ENCODE data around the gene ALKBH6. TPM values are rescaled to one million over a fixed set of nuclear protein-coding genes. Genes with fewer than 3 reads are reported as not detected.
"Not testable (repeated sequence)": the region's sequence is repeated elsewhere in the genome, so short reads cannot be mapped to it uniquely, and the experiment has no call there.

The ALKBH6 gene
- polyA plus RNA-seq, 1 donor from 2014 or later = 15.7 TPM

DNA sequence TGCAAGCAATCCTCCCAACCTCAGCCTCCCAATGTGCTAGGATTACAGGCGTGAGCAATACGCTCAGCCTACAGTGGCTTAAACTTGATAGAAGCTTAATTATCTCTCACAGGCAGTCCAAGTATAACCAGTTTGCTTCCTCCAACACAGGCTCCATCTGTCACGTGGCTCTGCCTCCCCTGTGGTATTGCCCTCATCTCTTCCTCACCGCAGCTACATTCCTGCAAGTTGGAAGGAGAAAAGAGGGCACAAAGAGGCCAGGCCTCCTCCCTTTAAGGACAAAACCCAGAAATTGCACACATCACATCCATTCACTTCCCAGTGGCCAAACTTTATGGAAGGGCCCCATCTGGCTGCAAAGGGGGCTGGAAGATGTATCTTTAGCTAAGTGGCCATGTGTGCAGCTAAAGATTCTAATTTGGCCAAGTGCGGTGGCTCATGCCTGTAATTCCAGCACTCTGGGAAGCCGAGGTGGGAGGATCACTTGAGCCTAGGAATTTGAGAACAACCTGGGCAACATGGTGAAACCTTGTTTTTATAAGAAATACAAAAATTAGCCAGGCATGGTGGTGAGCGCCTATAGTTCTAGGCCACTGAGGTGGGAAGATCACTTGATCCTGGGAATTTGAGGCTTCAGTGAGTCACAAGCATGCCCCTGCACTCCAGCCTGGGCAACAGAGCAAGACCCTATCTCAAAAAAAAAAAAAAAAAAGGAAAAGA is 22.1 kb downstream of the ALKBH6 start:
- H3K27me3 Mint-ChIP-seq = no peaks in the 10 kb centered on the region
- H3K4me1 Mint-ChIP-seq = peaks cover 10 to 16% (median 15%) of the 10 kb centered on the region in 3 donors
- H3K27ac Mint-ChIP-seq = peak overlapping the region in 1 of 3 donors; percentile 78
- H3K4me3 Mint-ChIP-seq = peak overlapping the region in 2 of 4 donors; percentile 41 to 95
- peaks cover 2% of the 10 kb centered on the region for H3K36me3 Mint-ChIP-seq
- no peaks in the 10 kb centered on the region for H3K9me3 Mint-ChIP-seq

DNA sequence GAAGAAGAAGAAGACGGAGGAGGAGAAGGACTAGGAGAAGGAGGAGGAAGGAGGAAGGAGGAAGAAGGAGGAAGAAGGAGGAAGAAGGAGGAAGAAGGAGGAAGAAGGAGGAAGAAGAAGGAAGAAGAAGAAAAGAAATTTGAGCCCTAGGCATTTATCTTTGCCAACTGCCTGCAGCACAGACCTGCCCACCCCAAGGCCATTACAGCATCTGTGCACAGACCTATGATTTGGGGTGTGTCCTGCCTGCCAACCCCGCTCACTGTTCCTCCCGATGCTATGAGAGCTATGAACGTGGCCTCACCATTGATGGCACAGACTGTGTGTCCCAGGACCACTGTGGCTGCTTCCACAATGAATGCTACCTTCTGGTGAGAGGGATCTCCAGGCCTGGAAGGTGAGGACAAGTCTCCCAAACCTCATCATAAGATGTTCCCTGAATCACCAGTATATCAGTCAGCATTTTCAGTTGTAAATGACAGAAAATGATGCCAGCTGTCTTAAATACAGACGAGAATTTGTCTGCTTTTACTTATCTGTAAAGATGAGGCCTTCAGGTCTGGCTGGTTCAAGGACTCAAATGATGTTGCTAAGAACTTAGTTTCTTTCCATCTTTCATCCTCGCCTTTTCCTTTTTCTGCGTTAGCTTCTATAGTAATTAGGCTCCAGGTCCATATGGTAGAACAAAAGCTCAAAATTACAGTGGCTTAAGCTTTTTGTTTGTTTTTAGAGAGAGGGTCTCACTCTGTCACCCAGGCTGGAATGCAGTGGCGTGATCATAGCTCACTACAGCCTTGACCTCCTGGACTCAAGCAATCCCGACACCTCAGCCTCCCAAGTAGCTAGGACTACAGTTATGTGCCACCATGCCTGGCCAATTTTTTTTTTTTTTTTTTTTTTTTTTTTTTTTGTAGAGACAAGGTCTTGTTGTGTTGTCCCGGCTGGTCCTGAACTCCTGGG is 23.0 kb downstream of the ALKBH6 start:
- Mint-ChIP-seq H3K9me3 (no peaks in the 10 kb centered on the region), H3K4me3 (peak overlapping the region in 1 of 4 donors; percentile 95), H3K27ac (peak overlapping the region in 1 of 3 donors; percentile 57), H3K27me3 (no peaks in the 10 kb centered on the region), H3K4me1 (peaks cover 8 to 10% (median 9%) of the 10 kb centered on the region in 3 donors), H3K36me3 (peaks cover 2% of the 10 kb centered on the region)

DNA sequence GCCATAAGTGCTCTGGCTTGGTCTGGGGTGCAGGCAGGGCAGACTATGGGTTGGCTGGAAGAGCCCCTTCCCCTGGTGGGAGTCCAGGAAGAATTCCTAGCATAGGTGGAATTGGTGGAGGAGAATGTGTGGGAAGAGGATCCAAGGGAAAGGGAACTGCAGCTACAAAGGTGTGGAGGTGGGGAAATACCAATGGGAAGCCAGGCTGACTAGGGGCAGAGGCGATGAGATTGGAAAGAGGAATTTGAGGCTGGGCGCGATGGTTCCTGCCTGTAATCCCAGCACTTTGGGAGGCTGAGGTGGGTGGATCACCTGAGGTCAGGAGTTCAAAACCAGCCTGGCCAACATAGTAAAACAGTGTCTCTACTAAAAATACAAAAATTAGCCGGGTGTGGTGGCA is 23.9 kb downstream of the ALKBH6 start:
- H3K4me1 Mint-ChIP-seq = peaks cover 4 to 6% (median 5%) of the 10 kb centered on the region in 3 donors
- peaks cover 2% of the 10 kb centered on the region for H3K36me3 Mint-ChIP-seq
- no peaks in the 10 kb centered on the region for H3K9me3 Mint-ChIP-seq
- H3K27ac Mint-ChIP-seq = no peak overlapping the region
- H3K27me3 Mint-ChIP-seq = peaks cover 3% of the 10 kb centered on the region
- H3K4me3 Mint-ChIP-seq = peak overlapping the region in 1 of 4 donors; percentile 47

DNA sequence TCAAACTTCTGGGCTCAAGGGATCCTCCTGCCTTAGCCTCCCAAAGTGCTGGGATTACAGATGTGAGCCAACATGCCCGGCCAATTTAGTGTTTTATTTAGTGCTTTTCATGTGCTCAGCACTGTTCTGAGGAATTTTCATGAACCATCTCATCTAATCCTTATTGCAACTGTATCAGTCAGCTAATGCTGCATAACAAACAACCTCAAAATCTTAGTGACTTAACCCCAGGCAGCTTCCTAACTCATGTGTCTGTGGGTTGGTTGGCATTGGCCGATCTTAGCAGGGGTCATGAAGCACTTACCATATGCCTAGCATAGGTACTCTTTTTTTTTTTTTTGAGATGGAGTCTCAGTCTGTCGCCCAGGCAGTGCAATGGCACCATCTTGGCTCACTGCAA is 25.2 kb downstream of the ALKBH6 start:
- Mint-ChIP-seq H3K4me1 (peaks cover 0 to 3% (median 0%) of the 10 kb centered on the region in 3 donors), H3K9me3 (no peaks in the 10 kb centered on the region), H3K27ac (no peak overlapping the region), H3K4me3 (peak overlapping the region in 2 of 4 donors; percentile 41 to 75), H3K36me3 (no peaks in the 10 kb centered on the region), H3K27me3 (peaks cover 12% of the 10 kb centered on the region)

DNA sequence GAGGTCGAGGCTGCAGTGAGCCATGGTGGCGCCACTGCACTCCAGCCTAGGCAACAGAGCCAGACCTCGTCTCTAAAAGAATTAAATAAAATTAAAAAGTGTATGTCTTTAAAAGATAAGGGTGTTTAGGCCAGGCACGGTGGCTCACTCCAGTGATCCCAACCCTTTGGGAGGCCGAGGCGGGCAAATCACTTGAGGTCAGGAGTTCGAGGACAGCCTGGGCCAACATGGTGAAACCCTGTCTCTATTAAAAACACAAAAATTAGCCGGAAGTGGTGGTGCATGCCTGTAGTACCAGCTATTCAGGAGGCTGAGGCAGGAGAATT is 26.5 kb downstream of the ALKBH6 start:
- Mint-ChIP-seq H3K4me1 (peaks cover 0 to 3% (median 0%) of the 10 kb centered on the region in 3 donors), H3K27me3 (peaks cover 13% of the 10 kb centered on the region), H3K4me3 (peak overlapping the region; percentile 75 to 96 (median 92)), H3K27ac (no peak overlapping the region), H3K36me3 (no peaks in the 10 kb centered on the region), H3K9me3 (no peaks in the 10 kb centered on the region)

DNA sequence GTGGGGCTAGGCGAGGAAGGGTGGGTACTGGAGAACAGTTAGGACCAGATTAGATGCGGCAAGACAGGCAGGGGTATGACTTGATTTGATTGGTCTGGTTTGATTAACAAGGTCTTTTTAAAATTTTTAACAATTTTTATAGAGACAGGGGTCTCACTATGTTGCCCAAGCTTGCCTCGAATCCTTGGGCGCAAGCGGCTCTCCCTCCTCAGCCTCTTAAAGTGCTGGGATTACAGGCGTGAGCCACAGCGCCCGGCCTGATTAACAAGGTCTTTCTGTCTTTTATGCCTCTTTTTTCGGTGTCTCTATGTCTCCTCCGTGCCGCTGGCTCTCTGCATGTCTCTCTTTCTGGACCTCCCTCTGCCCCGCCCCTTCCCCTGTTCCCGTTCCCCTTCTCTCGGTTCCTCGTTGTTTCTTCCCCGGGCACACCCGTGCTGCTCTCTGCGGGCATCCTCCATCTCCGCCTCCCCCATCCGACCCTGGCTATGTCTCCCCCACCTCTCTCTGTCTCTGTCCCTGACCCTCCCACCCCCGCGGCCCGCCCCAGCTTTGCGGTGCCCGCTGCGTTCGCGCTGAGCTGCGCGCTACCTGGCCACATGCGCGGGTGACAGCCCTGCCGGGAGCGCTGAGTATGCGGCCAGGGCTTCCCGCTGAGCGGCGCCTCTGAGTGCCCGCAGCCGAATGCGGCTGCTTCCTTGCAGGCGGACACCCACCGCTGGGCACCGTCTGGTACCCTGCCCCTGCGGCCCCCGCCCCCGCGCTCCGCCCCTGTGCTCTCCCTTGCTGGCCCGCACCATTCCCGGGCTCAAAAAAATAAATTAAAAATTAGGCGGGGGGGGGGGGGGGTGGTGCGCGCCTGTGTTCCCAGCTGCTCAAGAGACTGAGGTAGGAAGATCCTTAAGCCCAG is 27.1 kb downstream of the ALKBH6 start:
- H3K27me3 Mint-ChIP-seq = peaks cover 13% of the 10 kb centered on the region
- no peaks in the 10 kb centered on the region for H3K9me3 Mint-ChIP-seq
- peak overlapping the region in 1 of 3 donors; percentile 46 for H3K27ac Mint-ChIP-seq
- peaks cover 0 to 3% (median 0%) of the 10 kb centered on the region in 3 donors for H3K4me1 Mint-ChIP-seq
- no peaks in the 10 kb centered on the region for H3K36me3 Mint-ChIP-seq
- H3K4me3 Mint-ChIP-seq = peak overlapping the region; percentile 75 to 96 (median 92)

DNA sequence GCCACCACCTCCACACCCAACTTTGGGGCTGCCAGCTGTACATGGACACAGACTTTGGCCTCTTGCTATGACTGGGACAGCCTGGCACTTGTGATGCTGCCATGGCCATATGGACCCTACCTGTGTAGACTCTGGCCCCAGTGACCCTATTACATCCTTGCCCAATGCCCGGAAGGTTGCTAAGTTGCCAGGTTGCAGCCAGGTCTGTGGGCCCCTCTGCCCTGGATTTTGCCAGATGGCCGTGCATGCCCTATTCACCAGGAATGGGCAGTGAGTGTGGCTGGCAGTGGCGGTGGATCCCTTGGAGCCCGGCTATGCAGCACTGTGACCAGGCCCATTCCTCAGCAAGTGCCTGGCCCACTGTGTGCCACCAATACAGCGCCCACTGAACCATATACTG is 27.9 kb downstream of the ALKBH6 start:
- Mint-ChIP-seq H3K36me3 (no peaks in the 10 kb centered on the region), H3K4me3 (peak overlapping the region in 3 of 4 donors; percentile 75 to 96 (median 90)), H3K27ac (peak overlapping the region in 2 of 3 donors; percentile 28 to 46), H3K9me3 (no peaks in the 10 kb centered on the region), H3K4me1 (peaks cover 0 to 3% (median 0%) of the 10 kb centered on the region in 3 donors), H3K27me3 (peaks cover 15% of the 10 kb centered on the region)

DNA sequence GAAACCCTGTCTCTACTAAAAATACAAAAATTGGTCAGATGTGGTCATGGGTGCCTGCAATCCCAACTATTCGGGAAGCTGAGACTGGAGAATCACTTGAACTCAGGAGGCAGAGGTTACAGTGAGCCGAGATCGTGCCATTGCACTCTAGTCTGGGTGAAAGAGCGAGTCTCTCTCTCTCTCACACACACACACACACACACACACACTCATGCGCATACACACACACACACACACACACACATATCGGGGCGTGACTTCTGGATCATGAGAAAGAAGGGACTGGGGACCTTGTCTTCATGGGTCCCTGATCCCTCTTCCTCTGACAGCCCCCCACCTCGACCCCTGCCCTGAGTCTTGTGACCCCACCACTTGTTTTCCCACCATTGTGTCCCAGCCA is 30.8 kb downstream of the ALKBH6 start:
- no peak overlapping the region for H3K27ac Mint-ChIP-seq
- peaks cover 0 to 2% (median 0%) of the 10 kb centered on the region in 3 donors for H3K9me3 Mint-ChIP-seq
- H3K27me3 Mint-ChIP-seq = peaks cover 27% of the 10 kb centered on the region
- H3K4me3 Mint-ChIP-seq = no peak overlapping the region
- H3K36me3 Mint-ChIP-seq = no peaks in the 10 kb centered on the region
- H3K4me1 Mint-ChIP-seq = peaks cover 0 to 3% (median 0%) of the 10 kb centered on the region in 3 donors

DNA sequence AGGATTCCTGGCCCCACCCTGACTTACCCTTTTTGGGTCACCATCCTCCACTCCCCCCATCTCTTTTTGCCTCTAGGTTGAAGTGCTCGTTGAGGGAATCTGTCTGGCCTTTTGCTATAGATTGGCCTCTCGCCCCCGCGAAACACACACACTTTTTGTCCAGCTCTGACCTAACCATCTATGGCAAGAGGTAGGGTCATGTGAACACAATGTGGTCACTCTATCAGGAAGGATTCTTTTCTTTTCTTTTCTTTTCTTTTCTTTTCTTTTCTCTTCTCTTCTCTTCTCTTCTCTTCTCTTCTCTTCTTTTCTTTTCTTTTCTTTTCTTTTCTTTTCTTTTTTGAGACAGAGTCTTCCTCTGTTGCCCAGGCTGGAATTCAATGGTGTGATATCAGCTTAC is 33.0 kb downstream of the ALKBH6 start:
- H3K4me3 Mint-ChIP-seq, H3K36me3 Mint-ChIP-seq, H3K4me1 Mint-ChIP-seq, H3K9me3 Mint-ChIP-seq, H3K27ac Mint-ChIP-seq: not testable (repeated sequence)
- H3K27me3 Mint-ChIP-seq = peaks cover 35% of the 10 kb centered on the region

DNA sequence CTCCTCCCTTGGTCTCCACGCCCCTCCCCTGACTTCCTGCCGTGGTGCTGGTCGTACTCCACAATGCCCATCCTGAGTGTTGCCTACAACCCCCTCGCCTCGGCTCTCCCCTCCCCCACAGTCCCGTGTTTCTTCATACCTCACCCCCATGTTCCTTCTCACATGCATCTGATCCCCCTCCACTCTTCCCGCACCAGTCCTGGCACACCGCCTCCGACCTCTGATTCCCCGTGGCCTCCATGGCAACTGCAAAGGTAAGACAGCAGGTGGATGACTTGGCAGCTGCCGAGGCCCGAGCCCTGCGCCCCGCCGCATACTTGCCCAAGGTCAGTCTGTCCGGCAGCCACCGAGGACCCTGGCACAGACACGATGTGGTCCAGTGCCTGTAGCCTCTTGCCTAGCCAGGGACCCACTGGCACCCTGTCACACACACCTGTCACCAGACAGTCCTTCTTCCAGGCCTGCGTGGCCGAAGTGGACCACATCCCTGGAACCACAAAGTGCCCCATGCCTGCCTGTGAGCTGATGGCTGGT is 35.1 kb downstream of the ALKBH6 start:
- peaks cover 0 to 2% (median 0%) of the 10 kb centered on the region in 3 donors for H3K9me3 Mint-ChIP-seq
- no peaks in the 10 kb centered on the region for H3K4me1 Mint-ChIP-seq
- no peak overlapping the region for H3K27ac Mint-ChIP-seq
- H3K4me3 Mint-ChIP-seq = no peak overlapping the region
- H3K27me3 Mint-ChIP-seq = peaks cover 25% of the 10 kb centered on the region
- no peaks in the 10 kb centered on the region for H3K36me3 Mint-ChIP-seq

DNA sequence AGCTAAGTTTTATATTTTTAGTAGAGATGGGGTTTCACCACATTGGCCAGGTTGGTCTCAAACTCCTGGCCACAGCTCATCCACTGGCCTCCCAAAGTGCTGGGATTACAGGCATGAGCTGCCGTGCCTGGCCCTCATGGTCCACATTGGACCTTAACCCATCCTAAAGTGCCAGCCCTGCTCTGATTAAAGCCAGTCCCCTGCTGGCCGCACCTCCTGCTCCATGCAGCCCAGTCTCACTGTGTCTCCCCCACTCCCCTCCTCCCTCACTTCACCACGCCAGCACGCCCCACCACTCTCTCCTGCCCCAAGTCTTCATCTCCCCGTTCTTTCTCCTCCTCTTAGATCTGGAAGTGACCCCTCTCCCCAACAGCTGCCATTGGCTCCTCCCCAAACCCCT is 35.7 kb downstream of the ALKBH6 start:
- Mint-ChIP-seq H3K4me1 (no peaks in the 10 kb centered on the region), H3K9me3 (peaks cover 0 to 2% (median 0%) of the 10 kb centered on the region in 3 donors), H3K4me3 (no peak overlapping the region), H3K27ac (no peak overlapping the region), H3K27me3 (peaks cover 23% of the 10 kb centered on the region), H3K36me3 (no peaks in the 10 kb centered on the region)

DNA sequence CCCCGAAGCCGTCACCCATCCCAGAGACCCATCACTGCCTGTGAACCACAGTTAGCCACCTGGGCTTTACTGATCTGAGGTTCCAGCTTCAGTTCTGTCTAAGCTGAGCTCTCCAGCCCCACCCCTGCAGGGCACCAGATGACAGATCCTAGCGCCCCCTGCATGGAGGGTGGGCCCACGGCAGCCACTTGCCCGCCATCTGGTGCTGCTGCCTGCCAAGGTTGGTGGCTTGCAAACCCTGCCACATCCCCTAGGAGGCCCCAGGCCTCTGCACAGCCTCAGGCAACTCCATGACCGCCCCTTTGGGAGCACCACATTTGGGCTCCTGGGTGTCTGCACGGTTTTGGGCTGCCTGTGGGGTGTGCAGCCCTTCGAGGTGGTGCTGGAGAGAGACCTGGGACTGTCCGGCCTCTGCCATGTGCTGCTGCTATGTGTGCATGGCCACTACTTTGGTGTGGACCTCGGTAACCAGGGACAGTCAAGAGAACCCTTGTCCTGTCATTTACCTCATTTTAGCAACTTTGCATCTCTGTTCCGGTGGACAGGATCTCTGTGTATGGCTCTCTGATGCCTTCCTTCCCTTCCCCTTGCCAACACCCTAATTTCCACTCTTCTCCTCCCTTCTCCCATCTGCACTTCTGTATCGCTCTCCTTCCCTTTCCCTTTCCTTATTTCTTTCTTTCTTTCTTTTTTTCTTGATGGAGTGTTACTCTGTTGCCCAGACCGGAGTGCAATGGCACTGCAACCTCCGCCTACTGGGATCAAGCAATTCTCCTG is 36.4 kb downstream of the ALKBH6 start:
- Mint-ChIP-seq H3K27ac (no peak overlapping the region), H3K4me1 (no peaks in the 10 kb centered on the region)

DNA sequence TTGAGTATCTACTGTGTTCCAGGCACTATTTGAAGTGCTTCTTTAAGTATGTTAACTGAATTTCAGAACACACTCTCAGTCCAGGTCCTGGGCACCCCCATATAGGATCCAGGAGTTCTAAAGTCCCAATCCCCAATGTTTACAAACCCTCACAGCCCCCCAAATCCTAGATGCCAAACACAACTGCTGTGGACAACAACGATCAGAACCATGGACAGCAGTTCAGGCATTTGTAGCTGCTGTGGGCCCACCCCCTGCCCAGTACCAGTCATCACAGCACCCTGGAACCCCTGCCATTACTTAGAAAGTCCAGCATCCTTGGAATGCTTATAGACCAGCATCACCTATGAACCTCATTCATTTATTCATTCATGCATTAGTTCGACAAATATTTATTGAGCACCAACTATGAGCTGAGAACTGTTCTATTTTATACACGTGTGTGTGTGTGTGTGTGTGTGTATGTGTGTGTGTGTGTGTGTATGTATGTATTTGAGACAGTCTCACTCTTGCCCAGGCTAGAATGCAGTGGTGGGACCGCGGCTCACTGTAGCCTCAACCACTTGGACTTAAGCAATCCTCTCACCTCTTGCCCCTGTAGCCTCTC is 38.3 kb downstream of the ALKBH6 start:
- Mint-ChIP-seq H3K4me3 (no peak overlapping the region), H3K9me3 (no peaks in the 10 kb centered on the region), H3K4me1 (no peaks in the 10 kb centered on the region), H3K27ac (no peak overlapping the region), H3K27me3 (peaks cover 20% of the 10 kb centered on the region), H3K36me3 (no peaks in the 10 kb centered on the region)

More for the DNA sequence above, 36.4 kb downstream of the ALKBH6 start:
- H3K27me3 Mint-ChIP-seq = peaks cover 23% of the 10 kb centered on the region
- peaks cover 0 to 2% (median 0%) of the 10 kb centered on the region in 3 donors for H3K9me3 Mint-ChIP-seq
- no peaks in the 10 kb centered on the region for H3K36me3 Mint-ChIP-seq
- H3K4me3 Mint-ChIP-seq = no peak overlapping the region

Data from IgD-negative memory B cell (primary cell).